Large intestine (tissue), 12 donors: ENCODE data around the gene ESCO1. TPM values are rescaled to one million over a fixed set of nuclear protein-coding genes. Genes with fewer than 3 reads are reported as not detected.
"Not testable (repeated sequence)": the region's sequence is repeated elsewhere in the genome, so short reads cannot be mapped to it uniquely, and the experiment has no call there.

Experiments
- DNase-seq, 2 donors: peaks; one replicate each; pipeline versions ENCODE4 v3.0.0 to v3.0.0-alpha.2; 2013
- H3K27ac ChIP-seq: one replicate; pipeline ENCODE4 v1.5.1; 2013; ENCODE audit warnings: low read length
- H3K27me3 ChIP-seq: 2 replicates; pipeline ENCODE4 v1.6.1; 2013; ENCODE audit warnings: low read length; ENCODE audit not compliant: control insufficient read depth, insufficient read depth
- H3K36me3 ChIP-seq: 2 replicates; pipeline ENCODE4 v1.6.1; 2013; ENCODE audit warnings: low read length; ENCODE audit not compliant: control insufficient read depth, insufficient read depth
- H3K4me1 ChIP-seq: one replicate; pipeline ENCODE4 v1.6.1; 2013; ENCODE audit warnings: low read length; ENCODE audit not compliant: control insufficient read depth, insufficient read depth
- H3K4me3 ChIP-seq: one replicate; pipeline ENCODE4 v1.5.1; 2013; ENCODE audit warnings: low read length
- H3K9me3 ChIP-seq: one replicate; pipeline ENCODE4 v1.6.1; 2013; ENCODE audit warnings: mild to moderate bottlenecking, low read depth, low read length, moderate library complexity; ENCODE audit not compliant: control insufficient read depth
- WGBS: methylation state at CpG from one replicate; pipeline ENCODE4 v1.1.5; 2013; ENCODE audit warnings: low lambda C conversion rate; ENCODE audit not compliant: insufficient coverage; 5-methylcytosine and 5-hydroxymethylcytosine counted together
- long read RNA-seq, 11 donors: transcript quantifications; one replicate each; lab custom pipeline, GENCODE V29; 2026
- polyA plus RNA-seq: library from polyadenylated mRNA; unstranded; fragments of 120-200 nt; gene quantifications from one replicate; pipeline ENCODE4 v1.2.1, GENCODE V29; 2013

ESCO1 gene
- polyA plus RNA-seq, result 21.1 TPM
- long read RNA-seq, donor 1, partial matches to known transcripts, result 16 of 16 reads
- long read RNA-seq, donor 1, other reads (novel, unspliced or antisense), result 0 of 16 reads
- long read RNA-seq, donor 2, partial matches to known transcripts, result 22 of 22 reads
- long read RNA-seq, donor 2, other reads (novel, unspliced or antisense), result 0 of 22 reads
- long read RNA-seq, donor 3, result 0 reads
- long read RNA-seq, donor 4, result 0 reads
- long read RNA-seq, donor 5, full-length matches to known transcripts, result 1 of 11 reads
- long read RNA-seq, donor 5, partial matches to known transcripts, result 10 of 11 reads
- long read RNA-seq, donor 5, other reads (novel, unspliced or antisense), result 0 of 11 reads
- long read RNA-seq, donor 6, partial matches to known transcripts, result 10 of 10 reads
- long read RNA-seq, donor 6, other reads (novel, unspliced or antisense), result 0 of 10 reads
- long read RNA-seq, donor 7, full-length matches to known transcripts, result 1 of 1 reads
- long read RNA-seq, donor 7, partial matches to known transcripts, result 0 of 1 reads
- long read RNA-seq, donor 7, other reads (novel, unspliced or antisense), result 0 of 1 reads
- long read RNA-seq, donor 8, partial matches to known transcripts, result 29 of 29 reads
- long read RNA-seq, donor 8, other reads (novel, unspliced or antisense), result 0 of 29 reads
- long read RNA-seq, donor 9, full-length matches to known transcripts, result 1 of 204 reads
- long read RNA-seq, donor 9, partial matches to known transcripts, result 203 of 204 reads
- long read RNA-seq, donor 9, other reads (novel, unspliced or antisense), result 0 of 204 reads
- long read RNA-seq, donor 10, full-length matches to known transcripts, result 1 of 9 reads
- long read RNA-seq, donor 10, partial matches to known transcripts, result 8 of 9 reads
- long read RNA-seq, donor 10, other reads (novel, unspliced or antisense), result 0 of 9 reads
- long read RNA-seq, donor 11, partial matches to known transcripts, result 9 of 9 reads
- long read RNA-seq, donor 11, other reads (novel, unspliced or antisense), result 0 of 9 reads

- Histone ChIP-seq H3K27ac (peak within 1 kb of the TSS; percentile 100), H3K4me3 (peak within 1 kb of the TSS; percentile 75), H3K9me3 (no peaks in the 10 kb centered on the region), H3K4me1 (peaks cover 3% of the 10 kb centered on the region), H3K36me3 (no peaks in the 10 kb centered on the region), H3K27me3 (no peaks in the 10 kb centered on the region)
- WGBS, result no CpG with 5 or more reads among the region's 74 CpGs
- peak; percentile 99 for DNase-seq
These were observed at the start of gene ESCO1 for GRCh38 chr18:21600526-21601410. TSS of gene ESCO1 (minus strand) at chr18:21600704. CDS start at chr18:21574843, 25,861 bp downstream.

- not testable (repeated sequence) for H3K4me3 ChIP-seq, H3K4me1 ChIP-seq, DNase-seq, H3K27me3 ChIP-seq, H3K27ac ChIP-seq, H3K9me3 ChIP-seq, H3K36me3 ChIP-seq
- no CpG with 5 or more reads among the region's 5 CpGs for WGBS
These were observed 39.9 kb upstream of the ESCO1 start for GRCh38 chr18:21640375-21640774.

- H3K4me3 ChIP-seq, result no peak overlapping the region
- H3K36me3 ChIP-seq, result no peaks in the 10 kb centered on the region
- no CpG with 5 or more reads among the region's 3 CpGs for WGBS
- no peaks in the 10 kb centered on the region for H3K9me3 ChIP-seq
- DNase-seq, result no peak
- H3K27ac ChIP-seq, result no peak overlapping the region
- no peaks in the 10 kb centered on the region for H3K4me1 ChIP-seq
- no peaks in the 10 kb centered on the region for H3K27me3 ChIP-seq
These were observed 38.3 kb upstream of the ESCO1 start for GRCh38 chr18:21638822-21639221.

GRCh38 chr18:21636769-21637168, 36.3 kb upstream of the ESCO1 start:
- Histone ChIP-seq H3K27ac (no peak overlapping the region), H3K36me3 (peaks cover 4% of the 10 kb centered on the region), H3K4me1 (no peaks in the 10 kb centered on the region), H3K9me3 (no peaks in the 10 kb centered on the region), H3K27me3 (no peaks in the 10 kb centered on the region), H3K4me3 (no peak overlapping the region)
- no peak for DNase-seq
- 90% methylated on average over 2 of the region's 13 CpGs for WGBS

- Histone ChIP-seq H3K36me3 (peaks cover 15% of the 10 kb centered on the region), H3K27me3 (no peaks in the 10 kb centered on the region), H3K27ac (no peak overlapping the region), H3K4me1 (no peaks in the 10 kb centered on the region), H3K9me3 (no peaks in the 10 kb centered on the region), H3K4me3 (no peak overlapping the region)
- 84% methylated on average over 2 of the region's 4 CpGs for WGBS
- DNase-seq, result no peak
These were observed 34.2 kb upstream of the ESCO1 start for GRCh38 chr18:21634588-21635199.

GRCh38 chr18:21632393-21632792, 31.9 kb upstream of the ESCO1 start:
- Histone ChIP-seq H3K4me3 (no peak overlapping the region), H3K27me3 (no peaks in the 10 kb centered on the region), H3K27ac (no peak overlapping the region), H3K4me1 (no peaks in the 10 kb centered on the region), H3K36me3 (peaks cover 30% of the 10 kb centered on the region), H3K9me3 (no peaks in the 10 kb centered on the region)
- no peak for DNase-seq
- no CpG with 5 or more reads among the region's 1 CpG for WGBS

- Histone ChIP-seq H3K9me3 (no peaks in the 10 kb centered on the region), H3K27ac (no peak overlapping the region), H3K4me3 (no peak overlapping the region), H3K27me3 (no peaks in the 10 kb centered on the region), H3K36me3 (peaks cover 52% of the 10 kb centered on the region), H3K4me1 (no peaks in the 10 kb centered on the region)
- no peak for DNase-seq
- WGBS, result 100% methylated on average over 1 of the region's 9 CpGs
These were observed 28.8 kb upstream of the ESCO1 start for GRCh38 chr18:21629089-21629832.

GRCh38 chr18:21621640-21622039, 21.1 kb upstream of the ESCO1 start:
- H3K27ac ChIP-seq, H3K27me3 ChIP-seq, DNase-seq, H3K4me3 ChIP-seq, H3K9me3 ChIP-seq, H3K4me1 ChIP-seq: not testable (repeated sequence)
- 92% methylated on average over 2 of the region's 9 CpGs for WGBS
- peaks cover 32% of the 10 kb centered on the region for H3K36me3 ChIP-seq
